Cardiac muscle cell (in vitro differentiated cells and primary cell): ENCODE results near the gene UQCRC2. TPM values are rescaled to one million over a fixed set of nuclear protein-coding genes. Genes with fewer than 3 reads are reported as not detected.
A peak's percentile ranks its signal among the peaks of the same experiment; 100 is the strongest.

Source experiments
- DNase-seq, 2 donors: peaks; one replicate each; pipeline versions ENCODE4 v3.0.0 to v3.0.0-alpha.2; 2010 to 2017; ENCODE audit warnings: low read depth in 1 of 2, low spot score in 1 of 2
- H3K27ac ChIP-seq: fragments of 200-600 bp; sonication (generic); 2 replicates; pipeline ENCODE4 v1.5.1; 2016
- H3K27me3 ChIP-seq: fragments of 200-600 bp; sonication (generic); 2 replicates; pipeline ENCODE4 v1.6.0; 2016; ENCODE audit warnings: control low read depth
- H3K36me3 ChIP-seq: fragments of 200-600 bp; sonication (generic); 2 replicates; pipeline ENCODE4 v1.5.1; 2016; ENCODE audit warnings: control low read depth
- H3K4me1 ChIP-seq: fragments of 200-600 bp; sonication (generic); 2 replicates; pipeline ENCODE4 v1.8.1; 2017; ENCODE audit warnings: low read depth, mild to moderate bottlenecking, mixed run types
- H3K4me3 ChIP-seq: fragments of 200-600 bp; sonication (generic); 2 replicates; pipeline ENCODE4 v1.5.1; 2016; ENCODE audit warnings: mild to moderate bottlenecking
- H3K9me3 ChIP-seq: fragments of 200-600 bp; sonication (generic); 2 replicates; pipeline ENCODE4 v1.5.1; 2017; ENCODE audit warnings: low read depth, mild to moderate bottlenecking, control low read depth
- polyA plus RNA-seq: library from polyadenylated mRNA; unstranded; fragments of >200 nt; fragmentation: Nextera tagmentation; extraction: Ambion mirVana; gene quantifications from 2 replicates; pipeline ENCODE4 v1.2.1, GENCODE V29; 2016
- total RNA-seq: library from RNA; depleted of rRNA; stranded (reverse); fragments of >200 nt; gene quantifications from 2 replicates; pipeline ENCODE4 v1.2.3, GENCODE V29; 2016
- TF ChIP-seq, protein P1 (sequence below): IDR thresholded peaks from 2 replicates; pipeline ENCODE4 v1.5.1; 2012; ENCODE audit warnings: low read depth, mild to moderate bottlenecking, low read length

The UQCRC2 gene
- total and polyA plus RNA-seq, 2 experiments from 2014 or later: 248 to 338 TPM

DNA sequence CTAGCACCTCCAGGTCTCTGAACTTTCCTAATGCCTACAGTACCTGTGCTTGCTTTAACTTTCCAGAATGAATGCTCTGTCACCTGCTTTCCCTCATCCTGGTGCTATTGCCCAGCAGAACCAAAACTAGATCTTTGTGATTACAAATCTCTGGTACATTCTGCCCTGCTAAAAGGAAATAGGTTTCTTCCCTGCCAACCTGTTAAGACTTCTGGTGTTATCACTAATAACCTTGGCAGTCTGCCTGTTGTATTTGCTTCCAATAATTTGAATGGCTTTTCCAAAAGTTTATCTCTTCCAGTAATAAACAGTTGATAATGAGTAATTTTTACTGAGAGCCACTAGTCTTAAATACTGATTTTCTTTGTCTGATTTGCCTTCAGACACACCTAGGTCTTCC lies 32.4 kb downstream of the UQCRC2 start:
- TF ChIP-seq, protein P1, sequence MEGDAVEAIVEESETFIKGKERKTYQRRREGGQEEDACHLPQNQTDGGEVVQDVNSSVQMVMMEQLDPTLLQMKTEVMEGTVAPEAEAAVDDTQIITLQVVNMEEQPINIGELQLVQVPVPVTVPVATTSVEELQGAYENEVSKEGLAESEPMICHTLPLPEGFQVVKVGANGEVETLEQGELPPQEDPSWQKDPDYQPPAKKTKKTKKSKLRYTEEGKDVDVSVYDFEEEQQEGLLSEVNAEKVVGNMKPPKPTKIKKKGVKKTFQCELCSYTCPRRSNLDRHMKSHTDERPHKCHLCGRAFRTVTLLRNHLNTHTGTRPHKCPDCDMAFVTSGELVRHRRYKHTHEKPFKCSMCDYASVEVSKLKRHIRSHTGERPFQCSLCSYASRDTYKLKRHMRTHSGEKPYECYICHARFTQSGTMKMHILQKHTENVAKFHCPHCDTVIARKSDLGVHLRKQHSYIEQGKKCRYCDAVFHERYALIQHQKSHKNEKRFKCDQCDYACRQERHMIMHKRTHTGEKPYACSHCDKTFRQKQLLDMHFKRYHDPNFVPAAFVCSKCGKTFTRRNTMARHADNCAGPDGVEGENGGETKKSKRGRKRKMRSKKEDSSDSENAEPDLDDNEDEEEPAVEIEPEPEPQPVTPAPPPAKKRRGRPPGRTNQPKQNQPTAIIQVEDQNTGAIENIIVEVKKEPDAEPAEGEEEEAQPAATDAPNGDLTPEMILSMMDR: no peak
- Histone ChIP-seq H3K36me3 (peaks cover 36% of the 10 kb centered on the region), H3K9me3 (no peaks in the 10 kb centered on the region), H3K4me1 (peaks cover 10% of the 10 kb centered on the region), H3K4me3 (no peak overlapping the region), H3K27me3 (no peaks in the 10 kb centered on the region), H3K27ac (peak overlapping the region; percentile 39)
- DNase-seq: no peak

DNA sequence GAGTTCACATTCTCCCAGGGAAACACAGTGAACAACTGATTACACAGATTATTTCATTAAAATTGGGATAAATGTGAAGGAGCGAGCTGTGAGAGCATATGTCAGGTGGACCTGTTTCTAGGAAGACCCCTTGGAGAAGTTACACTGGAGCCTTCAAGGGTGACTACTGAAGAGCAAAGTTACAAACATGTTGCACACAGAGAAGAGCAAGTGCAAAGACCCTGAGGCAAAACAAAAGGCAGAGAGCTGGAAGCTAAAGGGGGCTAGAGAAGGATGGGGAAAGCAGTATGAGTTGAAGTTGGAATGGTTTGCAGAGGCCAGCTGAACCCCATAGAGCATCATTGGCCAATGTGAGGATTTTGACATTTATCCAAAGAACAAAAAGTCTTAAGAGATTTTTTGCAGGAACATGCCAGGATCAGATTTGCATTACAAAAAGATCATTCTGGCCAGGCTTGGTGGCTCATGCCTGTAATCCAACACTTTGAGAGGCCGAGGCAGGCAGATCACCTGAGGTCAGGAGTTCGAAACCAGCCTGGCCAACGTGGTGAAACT lies 33.6 kb downstream of the UQCRC2 start:
- TF ChIP-seq, protein P1: no peak
- peaks cover 10% of the 10 kb centered on the region for H3K4me1 ChIP-seq
- H3K9me3 ChIP-seq: no peaks in the 10 kb centered on the region
- H3K4me3 ChIP-seq: no peak overlapping the region
- peak overlapping the region; percentile 43 for H3K27ac ChIP-seq
- peaks cover 26% of the 10 kb centered on the region for H3K36me3 ChIP-seq
- no peak for DNase-seq
- no peaks in the 10 kb centered on the region for H3K27me3 ChIP-seq

DNA sequence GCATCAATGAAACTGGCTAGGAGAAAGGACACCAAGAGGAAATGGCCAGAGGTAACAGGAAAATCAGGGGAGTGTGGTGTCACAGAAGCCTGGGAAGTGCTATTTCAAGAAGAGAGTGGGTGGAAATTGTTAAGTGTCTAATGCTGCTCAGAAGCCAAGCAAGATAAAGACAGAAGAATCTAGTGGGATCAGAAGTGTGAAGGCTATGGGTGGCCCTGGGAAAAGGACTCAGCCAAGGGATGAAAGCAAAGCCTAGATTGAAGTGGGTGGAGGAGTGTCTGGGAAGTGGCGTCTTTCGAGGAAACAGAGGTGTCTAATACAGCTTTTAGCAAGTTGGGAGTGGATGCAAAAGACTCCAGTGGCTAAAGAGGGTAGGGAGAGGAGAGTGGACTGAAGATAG lies 34.3 kb downstream of the UQCRC2 start:
- Histone ChIP-seq H3K36me3 (peaks cover 19% of the 10 kb centered on the region), H3K4me3 (no peak overlapping the region), H3K27me3 (no peaks in the 10 kb centered on the region), H3K27ac (peak overlapping the region; percentile 43), H3K9me3 (no peaks in the 10 kb centered on the region), H3K4me1 (peaks cover 10% of the 10 kb centered on the region)
- DNase-seq: no peak
- TF ChIP-seq, protein P1: no peak

DNA sequence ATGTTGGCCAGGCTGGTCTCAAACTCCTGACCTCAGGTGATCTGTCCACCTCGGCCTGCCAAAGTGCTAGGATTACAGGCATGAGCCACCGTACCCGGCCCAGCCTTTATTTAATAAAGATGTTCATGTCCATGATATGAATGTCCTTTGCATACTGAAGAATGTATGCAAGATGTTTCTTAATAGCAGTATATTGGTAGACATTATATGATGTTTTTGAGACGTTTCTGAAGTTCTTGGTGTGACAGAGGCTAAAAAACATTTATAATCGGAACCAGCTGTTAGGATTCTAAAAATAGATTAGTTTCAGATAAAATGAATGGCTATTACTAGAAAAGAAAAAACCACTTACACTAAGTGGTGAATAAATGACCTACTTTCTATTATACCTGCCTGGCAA lies 36.0 kb downstream of the UQCRC2 start:
- H3K9me3 ChIP-seq: no peaks in the 10 kb centered on the region
- TF ChIP-seq, protein P1: no peak
- H3K27ac ChIP-seq: no peak overlapping the region
- peaks cover 7% of the 10 kb centered on the region for H3K36me3 ChIP-seq
- no peak overlapping the region for H3K4me3 ChIP-seq
- H3K4me1 ChIP-seq: peaks cover 10% of the 10 kb centered on the region
- DNase-seq: no peak
- no peaks in the 10 kb centered on the region for H3K27me3 ChIP-seq

DNA sequence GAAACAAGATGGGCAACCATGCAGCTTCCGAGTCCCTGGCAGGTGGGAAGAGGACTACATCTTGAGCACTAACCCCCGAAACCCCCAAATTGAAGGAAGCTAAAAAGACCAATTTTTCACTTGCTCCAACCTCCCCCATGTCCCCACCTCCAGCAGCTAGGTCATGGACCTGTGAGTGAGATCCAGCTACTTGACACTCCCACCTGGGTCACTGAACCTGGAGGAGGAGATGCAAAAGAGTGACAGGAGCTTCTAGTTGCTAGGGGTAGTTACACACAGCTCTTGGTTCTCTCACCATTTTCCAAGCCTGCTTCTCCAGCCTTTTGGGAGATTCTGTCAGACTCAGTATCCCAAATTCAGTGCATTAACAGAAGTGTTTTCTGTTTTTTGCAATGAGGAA lies 36.6 kb downstream of the UQCRC2 start:
- Histone ChIP-seq H3K4me3 (no peak overlapping the region), H3K36me3 (peaks cover under 1% of the 10 kb centered on the region), H3K27ac (no peak overlapping the region), H3K9me3 (no peaks in the 10 kb centered on the region), H3K27me3 (no peaks in the 10 kb centered on the region), H3K4me1 (peaks cover 10% of the 10 kb centered on the region)
- TF ChIP-seq, protein P1: no peak
- DNase-seq: no peak
